GM04504 (cell line): Measurements from ENCODE around the gene RUVBL2.
"Not testable (repeated sequence)": the region's sequence is repeated elsewhere in the genome, so short reads cannot be mapped to it uniquely, and the experiment has no call there.

Experiments
- DNase-seq: peaks from one replicate; pipeline ENCODE4 v3.0.0-alpha.2; 2012; ENCODE audit warnings: low read depth

The RUVBL2 gene

DNA sequence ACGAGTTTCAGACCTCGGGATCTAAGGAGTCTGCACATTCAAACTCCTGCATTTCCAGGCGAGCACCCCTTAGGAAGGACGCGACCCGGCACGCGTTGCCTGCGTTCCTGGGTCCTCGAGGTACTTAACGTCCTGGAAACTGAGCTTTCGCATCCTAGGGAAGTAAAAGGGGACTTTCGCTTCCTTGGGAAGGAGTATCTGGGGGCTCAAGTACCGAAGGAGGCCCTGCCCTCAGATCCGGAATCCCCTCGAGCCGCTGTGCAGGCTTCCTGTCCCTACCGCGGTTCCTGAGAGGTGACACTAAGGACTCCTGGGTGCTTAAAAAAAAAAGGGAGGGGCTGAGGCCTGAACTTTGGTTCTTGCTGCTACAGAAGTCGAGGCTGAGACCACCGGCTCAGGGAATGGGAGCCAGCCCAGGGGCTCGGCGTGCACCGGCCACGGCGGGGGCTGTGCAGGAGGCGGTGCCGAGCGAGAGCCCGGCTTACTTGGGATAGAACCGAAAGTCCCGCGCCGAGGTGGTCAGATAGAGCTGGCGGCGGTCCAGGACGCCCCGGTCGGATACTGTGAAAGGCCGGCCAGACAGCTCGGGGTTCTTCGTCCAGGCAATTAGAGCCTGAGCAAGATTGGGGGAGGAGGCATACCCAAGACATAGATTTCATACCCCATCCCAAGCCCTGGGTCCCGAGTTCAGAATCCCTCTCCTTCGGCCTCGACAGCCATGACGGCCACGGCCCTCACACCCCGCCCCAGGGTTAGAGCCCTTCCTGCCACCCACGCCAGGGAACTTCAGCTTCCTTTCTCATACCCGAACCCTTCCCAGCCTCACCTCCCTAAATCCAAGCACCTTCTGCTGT, 24.9 kb downstream of the RUVBL2 start:
- not testable (repeated sequence) for DNase-seq

DNA sequence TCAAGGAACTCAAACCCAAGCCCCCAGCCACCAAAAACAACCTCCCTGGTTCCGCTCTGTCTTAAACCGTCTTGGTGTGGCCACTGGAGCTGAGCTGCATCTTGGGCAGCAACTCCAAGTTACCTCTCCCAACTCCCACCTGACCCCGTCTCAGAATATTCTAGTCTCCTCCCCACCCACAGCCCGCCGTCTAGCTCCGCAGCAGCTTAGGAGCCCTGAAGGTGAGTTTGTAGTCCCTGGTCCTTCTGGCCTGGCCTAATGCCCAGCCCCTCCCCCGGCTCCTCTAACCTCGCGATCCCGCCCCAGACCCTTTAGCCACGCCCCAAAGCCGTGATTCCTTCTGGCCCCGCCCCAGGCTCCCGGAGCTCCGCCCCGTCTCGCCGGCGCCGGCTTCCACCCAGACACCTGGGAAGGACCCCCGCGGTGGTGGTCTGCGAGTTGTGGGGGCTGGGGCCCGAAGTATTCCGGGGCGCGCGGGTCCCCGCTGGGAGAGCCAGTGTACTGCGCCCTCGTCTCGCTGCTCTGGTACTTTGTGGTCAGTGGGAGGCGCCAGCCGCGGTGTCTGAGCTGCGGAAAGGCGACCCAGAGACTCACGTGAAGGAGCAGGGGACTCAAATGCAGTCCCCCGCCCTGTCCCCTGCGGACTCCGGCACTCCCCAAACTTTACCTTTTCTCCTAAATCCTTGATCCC, 25.7 kb downstream of the RUVBL2 start:
- DNase-seq, result no peak

DNA sequence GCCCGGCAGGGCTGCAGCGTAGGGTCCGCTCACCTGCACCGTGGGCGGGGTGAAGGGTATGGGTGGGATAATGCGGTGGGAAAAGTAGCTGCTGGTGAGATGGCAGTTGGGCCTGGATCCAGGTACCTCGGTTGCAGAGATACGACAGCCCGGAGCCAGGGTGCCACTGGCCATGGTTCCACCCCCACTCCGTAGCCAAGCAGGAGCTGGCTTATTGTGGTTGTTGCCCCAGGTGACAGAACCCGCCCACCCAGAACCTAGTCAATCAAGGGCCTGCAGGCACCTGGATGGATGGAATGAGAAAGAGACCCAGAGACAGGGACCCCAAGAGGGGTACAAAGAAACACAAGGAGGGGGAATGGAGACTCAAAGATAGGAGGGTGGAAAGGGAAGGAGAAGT, 26.7 kb downstream of the RUVBL2 start:
- DNase-seq, result no peak

DNA sequence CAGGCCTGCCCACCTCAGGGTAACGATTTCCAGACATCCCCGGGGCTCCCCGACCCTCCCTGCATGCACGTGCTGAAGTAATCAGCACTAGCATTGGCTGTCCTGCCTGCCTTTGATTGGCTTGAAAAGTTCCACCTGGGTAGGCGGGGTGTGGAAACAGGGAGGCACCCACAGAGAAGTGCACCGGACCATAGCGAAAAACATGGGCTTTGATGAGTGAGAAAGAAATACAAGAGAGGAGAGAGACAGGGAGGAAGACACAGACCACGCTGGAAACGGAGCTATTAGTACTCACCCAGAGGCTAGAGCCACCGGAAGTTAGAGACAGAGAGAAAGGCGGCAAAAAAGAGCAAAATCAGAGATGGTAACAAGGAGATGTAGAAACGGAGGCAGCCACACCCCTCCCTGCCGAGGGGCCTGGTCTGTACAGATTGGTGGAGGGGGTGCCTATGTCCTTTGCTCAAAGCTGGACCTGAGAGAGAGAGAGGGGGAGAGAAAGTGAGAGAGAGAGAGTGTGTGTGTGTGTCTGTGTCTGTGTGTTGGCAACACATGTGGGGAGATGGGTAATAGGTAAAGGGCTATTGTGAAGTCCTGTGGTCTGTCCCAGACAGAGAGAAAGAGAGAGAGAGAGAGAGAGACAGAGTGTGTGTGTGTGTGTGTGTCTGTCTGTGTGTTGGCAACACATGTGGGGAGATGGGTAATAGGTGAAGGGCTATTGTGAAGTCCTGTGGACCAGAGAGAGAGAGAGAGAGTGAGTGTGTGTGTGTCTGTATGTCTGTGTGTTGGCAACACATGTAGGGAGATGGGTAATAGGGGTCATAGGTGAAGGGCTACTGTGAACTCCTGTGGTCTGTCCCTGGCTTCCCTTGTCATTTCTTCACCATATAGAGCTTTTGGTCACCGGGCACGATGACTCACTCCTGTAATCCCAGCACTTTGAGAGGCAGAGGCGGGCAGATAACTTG, 27.5 kb downstream of the RUVBL2 start:
- DNase-seq, result no peak

DNA sequence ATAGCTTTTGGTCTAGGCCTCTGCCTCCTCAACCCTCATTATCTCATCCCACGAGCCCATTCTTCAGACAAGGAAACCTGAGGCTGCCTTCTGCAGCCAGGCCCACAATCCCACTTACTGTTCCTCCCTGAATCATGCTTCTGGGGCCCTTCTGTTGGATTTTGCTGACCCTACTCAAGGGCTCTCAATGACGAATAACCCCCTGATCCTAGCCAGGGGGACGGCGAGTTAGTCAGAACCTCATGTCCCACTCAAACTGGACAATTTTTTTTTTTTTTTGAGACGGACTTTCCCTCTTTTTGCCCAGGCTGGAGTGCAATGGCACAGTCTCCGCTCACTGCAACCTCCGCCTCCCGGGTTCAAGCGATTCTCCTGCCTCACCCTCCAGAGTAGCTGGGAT, 28.4 kb downstream of the RUVBL2 start:
- no peak for DNase-seq

DNA sequence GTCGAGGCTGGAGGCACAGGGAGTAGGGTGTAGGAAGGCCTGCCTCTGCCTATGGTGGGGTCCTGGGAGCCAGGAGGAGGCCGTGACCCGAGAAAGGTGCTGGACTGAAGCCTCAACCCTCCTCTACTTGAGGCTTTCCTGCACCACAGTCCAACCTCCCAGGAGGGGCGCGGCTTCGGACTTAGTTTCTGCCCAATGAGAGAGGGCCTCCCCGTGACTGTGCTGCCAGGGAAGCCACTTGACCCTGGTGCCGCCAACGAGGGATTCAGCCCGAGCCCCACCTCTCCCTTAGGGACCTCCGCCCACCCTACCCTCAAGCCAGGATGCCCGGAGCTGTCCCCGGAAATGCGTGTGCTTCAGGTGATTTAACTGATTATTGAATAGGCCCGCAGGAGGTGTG, 30.5 kb downstream of the RUVBL2 start, which contains the start of gene CGB3:
Gene CGB3, minus strand, starts transcription at position 101 of the 400 bp plus-strand sequence. CDS start 362 bp downstream, outside the sequence.
- not testable (repeated sequence) for DNase-seq

DNA sequence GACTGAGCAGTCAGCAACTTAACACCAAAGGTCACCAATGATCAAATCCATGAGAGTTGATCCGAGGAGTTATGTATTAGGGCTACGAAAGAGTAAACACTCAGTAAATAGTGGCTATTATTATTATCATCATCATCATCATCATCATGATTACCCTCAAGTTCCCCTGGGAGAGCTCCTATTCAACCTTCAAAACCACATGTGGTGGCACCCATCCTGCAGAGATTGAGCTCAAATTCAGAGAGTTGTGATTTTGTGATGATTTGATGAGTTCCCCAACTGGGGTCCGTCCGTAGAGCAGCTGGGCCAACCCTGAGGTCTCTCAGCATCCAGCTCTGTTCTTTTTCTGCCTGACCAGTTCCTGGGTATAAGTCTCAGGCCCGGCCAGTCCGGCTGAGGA, 31.4 kb downstream of the RUVBL2 start:
- DNase-seq, result not testable (repeated sequence)

DNA sequence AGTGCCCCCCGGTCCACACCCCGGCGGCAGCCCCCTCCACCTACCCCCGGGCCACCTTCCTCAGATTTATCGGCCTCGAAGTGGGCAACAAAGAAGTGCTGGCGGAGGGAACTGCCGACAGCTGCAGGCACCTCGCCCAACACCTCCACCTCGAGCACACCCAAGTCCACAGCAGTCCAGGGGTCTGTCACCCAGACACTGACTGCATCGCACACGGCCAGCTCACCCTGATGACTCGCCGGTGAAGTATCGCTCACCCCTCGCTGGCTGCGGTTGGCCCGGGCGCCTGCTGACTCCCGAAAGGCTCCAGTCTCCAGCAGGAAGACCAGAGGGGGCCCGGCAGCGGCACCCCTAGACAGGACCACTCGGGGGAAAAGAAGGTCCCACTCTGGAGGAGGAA, 31.9 kb downstream of the RUVBL2 start:
- DNase-seq, result not testable (repeated sequence)

DNA sequence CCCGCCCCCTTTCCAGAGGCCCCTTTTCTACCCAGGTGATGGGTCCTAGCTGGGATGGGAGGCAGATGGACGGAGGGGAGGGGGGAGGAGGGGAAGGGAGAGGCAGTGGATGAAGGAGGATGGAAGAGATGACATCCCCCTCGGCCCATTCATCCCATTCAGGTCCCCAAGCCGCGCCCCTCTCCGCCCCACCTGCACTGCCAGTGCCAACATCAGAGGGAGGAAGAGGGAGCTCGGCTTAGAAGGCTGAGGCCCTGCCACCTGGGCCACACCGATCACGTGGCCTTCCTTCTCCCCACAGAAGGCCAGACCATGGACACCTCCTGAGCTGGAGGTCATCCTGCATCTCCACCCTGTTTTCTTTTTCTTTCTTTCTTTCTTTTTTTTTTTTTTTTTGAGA, 35.0 kb downstream of the RUVBL2 start:
- not testable (repeated sequence) for DNase-seq

DNA sequence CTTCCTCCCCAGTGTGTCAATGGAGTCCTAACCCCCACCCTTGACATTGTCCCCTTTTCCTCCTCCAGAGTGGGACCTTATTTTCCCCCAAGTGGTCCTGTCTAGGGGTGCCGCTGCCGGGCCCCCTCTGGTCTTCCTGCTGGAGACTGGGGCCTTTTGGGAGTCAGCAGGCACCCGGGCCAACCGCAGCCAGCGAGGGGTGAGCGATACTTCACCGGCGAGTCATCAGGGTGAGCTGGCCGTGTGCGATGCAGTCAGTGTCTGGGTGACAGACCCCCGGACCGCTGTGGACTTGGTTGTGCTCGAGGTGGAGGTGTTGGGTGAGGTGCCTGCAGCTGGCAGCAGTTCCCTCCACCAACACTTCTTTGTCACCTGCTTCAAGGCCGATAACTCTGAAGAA, 36.1 kb downstream of the RUVBL2 start:
- DNase-seq, result not testable (repeated sequence)

DNA sequence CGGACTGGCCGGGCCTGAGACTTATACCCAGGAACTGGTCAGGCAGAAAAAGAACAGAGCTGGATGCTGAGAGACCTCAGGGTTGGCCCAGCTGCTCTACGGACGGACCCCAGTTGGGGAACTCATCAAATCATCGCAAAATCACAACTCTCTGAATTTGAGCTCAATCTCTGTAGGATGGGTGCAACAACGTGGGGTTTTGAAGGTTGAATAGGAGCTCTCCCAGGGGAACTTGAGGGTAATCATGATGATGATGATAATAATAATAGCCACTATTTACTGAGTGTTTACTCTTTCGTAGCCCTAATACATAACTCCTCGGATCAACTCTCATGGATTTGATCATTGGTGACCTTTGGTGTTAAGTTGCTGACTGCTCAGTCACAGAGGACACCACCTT, 36.6 kb downstream of the RUVBL2 start:
- not testable (repeated sequence) for DNase-seq

DNA sequence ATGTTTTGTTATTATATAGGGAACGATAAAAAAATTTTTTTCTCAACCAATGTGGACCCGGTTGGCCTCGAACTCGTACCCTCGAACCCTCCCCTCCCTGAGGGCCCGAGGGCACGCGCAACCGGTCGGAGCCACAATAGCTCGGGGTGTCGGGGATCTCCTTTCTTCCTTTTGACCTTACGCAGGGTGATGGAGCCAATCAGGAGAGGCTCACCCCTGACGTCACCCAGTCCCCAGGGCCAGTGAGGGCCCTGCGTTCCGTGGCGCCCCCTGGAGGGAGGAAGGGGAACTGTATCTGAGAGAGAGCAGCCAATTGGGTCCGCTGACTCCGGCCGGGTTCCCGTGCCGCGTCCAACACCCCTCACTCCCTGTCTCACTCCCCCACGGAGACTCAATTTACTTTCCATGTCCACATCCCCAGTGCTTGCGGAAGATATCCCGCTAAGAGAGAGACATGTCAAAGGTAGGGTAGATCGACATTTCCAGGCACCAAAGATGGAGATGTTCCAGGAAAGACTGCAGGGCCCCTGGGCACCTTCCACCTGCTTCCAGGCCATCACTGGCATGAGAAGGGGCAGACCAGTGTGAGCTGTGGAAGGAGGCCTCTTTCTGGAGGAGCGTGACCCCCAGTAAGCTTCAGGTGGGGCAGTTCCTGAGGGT, 38.1 kb downstream of the RUVBL2 start, which contains the start of gene CGB2:
Gene CGB2, plus strand, starts transcription at position 249 of the 660 bp plus-strand sequence. Its CDS starts 206 bp downstream, at position 455.
- DNase-seq, result not testable (repeated sequence)

DNA sequence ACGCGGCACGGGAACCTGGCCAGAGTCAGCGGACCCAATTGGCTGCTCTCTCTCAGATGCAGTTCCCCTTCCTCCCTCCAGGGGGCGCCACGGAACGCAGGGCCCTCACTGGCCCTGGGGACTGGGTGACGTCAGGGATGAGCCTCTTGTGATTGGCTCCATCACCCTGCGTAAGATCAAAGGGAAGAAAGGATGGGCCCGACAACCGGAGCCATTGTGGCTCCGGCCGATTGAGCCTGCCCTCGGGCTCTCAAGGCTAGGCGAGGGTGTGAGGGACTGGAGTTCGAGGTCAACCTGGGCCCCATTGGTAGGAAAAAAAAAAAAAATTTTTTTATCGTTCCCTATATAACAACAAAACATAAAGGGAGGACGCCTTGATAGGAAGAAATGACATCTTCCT, 43.1 kb downstream of the RUVBL2 start, which contains the start of gene CGB1:
Gene CGB1, minus strand, starts transcription at position 81 of the 400 bp plus-strand sequence. CDS start 184 bp downstream, outside the sequence.
- not testable (repeated sequence) for DNase-seq

DNA sequence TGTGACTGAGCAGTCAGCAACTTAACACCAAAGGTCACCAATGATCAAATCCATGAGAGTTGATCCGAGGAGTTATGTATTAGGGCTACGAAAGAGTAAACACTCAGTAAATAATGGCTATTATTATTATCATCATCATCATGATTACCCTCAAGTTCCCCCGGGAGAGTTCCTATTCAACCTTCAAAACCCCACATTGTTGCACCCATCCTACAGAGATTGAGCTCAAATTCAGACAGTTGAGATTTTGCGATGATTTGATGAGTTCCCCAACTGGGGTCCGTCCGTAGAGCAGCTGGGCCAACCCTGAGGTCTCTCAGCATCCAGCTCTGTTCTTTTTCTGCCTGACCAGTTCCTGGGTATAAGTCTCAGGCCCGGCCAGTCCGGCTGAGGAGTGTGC, 44.4 kb downstream of the RUVBL2 start:
- not testable (repeated sequence) for DNase-seq

DNA sequence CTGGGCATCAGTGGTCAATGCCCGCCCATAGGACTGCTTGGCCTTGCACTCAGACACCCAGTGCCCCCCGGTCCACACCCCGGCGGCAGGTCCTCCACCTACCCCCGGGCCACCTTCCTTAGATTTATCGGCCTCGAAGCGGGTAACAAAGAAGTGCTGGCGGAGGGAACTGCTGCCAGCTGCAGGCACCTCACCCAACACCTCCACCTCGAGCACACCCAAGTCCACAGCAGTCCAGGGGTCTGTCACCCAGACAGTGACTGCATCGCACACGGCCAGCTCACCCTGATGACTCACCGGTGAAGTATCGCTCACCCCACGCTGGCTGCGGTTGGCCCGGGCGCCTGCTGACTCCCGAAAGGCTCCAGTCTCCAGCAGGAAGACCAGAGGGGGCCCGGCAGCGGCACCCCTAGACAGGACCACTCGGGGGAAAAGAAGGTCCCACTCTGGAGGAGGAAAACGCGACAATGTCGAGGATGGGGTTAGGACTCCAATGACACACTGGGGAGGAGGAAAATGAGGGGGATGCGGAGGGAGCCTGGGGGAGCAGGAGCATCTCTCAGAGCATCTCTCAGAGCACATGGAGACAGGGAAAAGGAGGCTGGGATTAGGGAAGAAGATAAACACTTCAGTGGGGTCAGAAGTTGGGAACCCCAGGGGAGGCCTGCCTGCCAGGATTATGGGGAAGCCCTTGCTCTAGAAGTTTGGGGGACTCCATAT, 45.0 kb downstream of the RUVBL2 start:
- not testable (repeated sequence) for DNase-seq

DNA sequence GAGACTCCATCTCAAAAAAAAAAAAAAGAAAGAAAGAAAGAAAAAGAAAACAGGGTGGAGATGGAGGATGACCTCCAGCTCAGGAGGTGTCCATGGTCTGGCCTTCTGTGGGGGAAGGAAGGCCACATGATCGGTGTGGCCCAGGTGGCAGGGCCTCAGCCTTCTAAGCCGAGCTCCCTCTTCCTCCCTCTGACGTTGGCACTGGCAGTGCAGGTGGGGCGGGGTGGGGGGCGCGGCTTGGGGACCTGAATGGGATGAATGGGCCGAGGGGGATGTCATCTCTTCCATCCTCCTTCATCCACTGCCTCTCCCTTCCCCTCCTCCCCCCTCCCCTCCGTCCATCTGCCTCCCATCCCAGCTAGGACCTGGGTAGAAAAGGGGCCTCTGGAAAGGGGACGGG, 46.0 kb downstream of the RUVBL2 start:
- DNase-seq, result not testable (repeated sequence)

DNA sequence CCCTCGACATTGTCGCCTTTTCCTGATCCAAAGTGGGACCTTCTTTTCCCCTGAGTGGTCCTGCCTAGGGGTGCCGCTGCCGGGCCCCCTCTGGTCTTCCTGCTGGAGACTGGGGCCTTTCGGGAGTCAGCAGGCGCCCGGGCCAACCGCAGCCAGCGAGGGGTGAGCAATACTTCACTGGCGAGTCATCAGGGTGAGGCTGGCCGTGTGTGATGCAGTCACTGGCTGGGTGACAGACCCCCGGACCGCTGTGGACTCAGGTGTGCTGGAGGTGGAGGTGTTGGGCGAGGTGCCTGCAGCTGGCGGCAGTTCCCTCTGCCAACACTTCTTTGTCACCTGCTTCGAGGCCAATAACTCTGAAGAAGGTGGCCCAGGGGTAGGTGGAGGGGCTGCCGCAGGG, 48.5 kb downstream of the RUVBL2 start:
- DNase-seq, result no peak

DNA sequence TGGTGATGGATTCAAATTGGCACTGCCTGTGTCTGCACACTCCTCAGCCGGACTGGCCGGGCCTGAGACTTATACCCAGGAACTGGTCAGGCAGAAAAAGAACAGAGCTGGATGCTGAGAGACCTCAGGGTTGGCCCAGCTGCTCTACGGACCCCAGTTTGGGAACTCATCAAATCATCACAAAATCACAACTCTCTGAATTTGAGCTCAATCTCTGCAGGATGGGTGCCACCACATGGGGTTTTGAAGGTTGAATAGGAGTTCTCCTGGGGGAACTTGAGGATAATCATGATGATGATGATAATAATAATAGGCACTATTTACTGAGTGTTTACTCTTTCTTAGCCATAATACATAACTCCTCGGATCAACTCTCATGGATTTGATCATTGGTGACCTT, 49.0 kb downstream of the RUVBL2 start:
- not testable (repeated sequence) for DNase-seq

DNA sequence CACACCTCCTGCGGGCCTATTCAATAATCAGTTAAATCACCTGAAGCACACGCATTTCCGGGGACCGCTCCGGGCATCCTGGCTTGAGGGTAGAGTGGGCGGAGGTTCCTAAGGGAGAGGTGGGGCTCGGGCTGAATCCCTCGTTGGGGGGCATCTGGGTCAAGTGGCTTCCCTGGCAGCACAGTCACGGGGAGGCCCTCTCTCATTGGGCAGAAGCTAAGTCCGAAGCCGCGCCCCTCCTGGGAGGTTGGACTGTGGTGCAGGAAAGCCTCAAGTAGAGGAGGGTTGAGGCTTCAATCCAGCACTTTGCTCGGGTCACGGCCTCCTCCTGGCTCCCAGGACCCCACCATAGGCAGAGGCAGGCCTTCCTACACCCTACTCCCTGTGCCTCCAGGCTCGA, 49.9 kb downstream of the RUVBL2 start, which contains the start of gene CGB5:
Gene CGB5, plus strand, starts transcription at position 301 of the 400 bp plus-strand sequence. CDS start 362 bp downstream, outside the sequence.
- DNase-seq, result not testable (repeated sequence)

DNA sequence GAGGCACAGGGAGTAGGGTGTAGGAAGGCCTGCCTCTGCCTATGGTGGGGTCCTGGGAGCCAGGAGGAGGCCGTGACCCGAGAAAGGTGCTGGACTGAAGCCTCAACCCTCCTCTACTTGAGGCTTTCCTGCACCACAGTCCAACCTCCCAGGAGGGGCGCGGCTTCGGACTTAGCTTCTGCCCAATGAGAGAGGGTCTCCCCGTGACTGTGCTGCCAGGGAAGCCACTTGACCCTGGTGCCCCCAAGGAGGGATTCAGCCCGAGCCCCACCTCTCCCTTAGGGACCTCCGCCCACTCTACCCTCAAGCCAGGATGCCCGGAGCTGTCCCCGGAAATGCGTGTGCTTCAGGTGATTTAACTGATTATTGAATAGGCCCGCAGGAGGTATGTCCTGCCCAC, 55.3 kb downstream of the RUVBL2 start, which contains the start of gene CGB8:
Gene CGB8, minus strand, starts transcription at position 101 of the 400 bp plus-strand sequence. CDS start 372 bp downstream, outside the sequence.
- DNase-seq, result not testable (repeated sequence)
